SK-N-SH (cell line): ENCODE data around the gene ARHGAP6. TPM values are rescaled to one million over a fixed set of nuclear protein-coding genes. Genes with fewer than 3 reads are reported as not detected.

Experiments used
- CTCF ChIA-PET: fragments of 300-600, 350-600 bp; formaldehyde crosslinking; extraction: SDS; loops from one replicate; lab custom pipeline; 2021; lab: Yijun Ruan, JAX
- POLR2A ChIA-PET: fragments of 350-600 bp; sonication (Branson Sonifier 250); formaldehyde crosslinking; extraction: SDS; loops from one replicate; lab custom pipeline; 2020; ENCODE audit warnings: antibody characterized with exemption, inconsistent platforms; lab: Yijun Ruan, JAX
- DNase-seq: peaks from one replicate; pipeline ENCODE4 v3.0.0; 2012
- H2AFZ ChIP-seq: fragments of 200-600 bp; sonication (generic); 2 replicates; pipeline ENCODE4 v1.8.1; 2016; ENCODE audit warnings: antibody characterized with exemption, mild to moderate bottlenecking, low read depth
- H3F3A ChIP-seq: fragments of 200-600 bp; sonication (generic); replicated peaks from 2 replicates; pipeline ENCODE3; 2016; ENCODE audit warnings: antibody characterized with exemption, mild to moderate bottlenecking; ENCODE audit not compliant: insufficient read depth
- H3K27ac ChIP-seq, 2 experiments: fragments of 200-500 bp in 1 of 2; fragments of 200-600 bp in 1 of 2; sonication (Bioruptor generic) in 1 of 2; sonication (generic), shearing (Covaris generic) in 1 of 2; 2 replicates each; pipeline versions ENCODE4 v1.5.1 to v1.6.1; 2014 to 2016; ENCODE audit warnings: low read depth in 2 of 2, inconsistent platforms in 1 of 2, low read length in 1 of 2, mild to moderate bottlenecking in 1 of 2, mixed read lengths in 1 of 2
- H3K27me3 ChIP-seq: fragments of 200-600 bp; sonication (generic), shearing (Covaris generic); 2 replicates; pipeline ENCODE4 v1.6.1; 2016; ENCODE audit warnings: mixed run types; ENCODE audit not compliant: insufficient read depth
- H3K36me3 ChIP-seq, 2 experiments: fragments of 200-500 bp in 1 of 2; fragments of 200-600 bp in 1 of 2; sonication (Bioruptor generic) in 1 of 2; sonication (generic) in 1 of 2; replicated peaks in 1 of 2; 2 replicates each; pipeline versions ENCODE3 to v1.5.1; 2014 to 2016; ENCODE audit warnings: low read length in 1 of 2, mild to moderate bottlenecking in 1 of 2; ENCODE audit not compliant: insufficient read depth in 2 of 2, control insufficient read depth in 1 of 2
- H3K4me1 ChIP-seq, 2 experiments: fragments of 200-500 bp in 1 of 2; fragments of 200-600 bp in 1 of 2; sonication (Bioruptor generic) in 1 of 2; sonication (generic), shearing (Covaris generic) in 1 of 2; 2 replicates each; pipeline versions ENCODE4 v1.5.1 to v1.6.1; 2014 to 2016; ENCODE audit warnings: low read depth in 1 of 2, low read length in 1 of 2, mixed run types in 1 of 2; ENCODE audit not compliant: insufficient read depth in 2 of 2, control insufficient read depth in 1 of 2
- H3K4me2 ChIP-seq: fragments of 200-600 bp; sonication (generic), shearing (Covaris generic); 2 replicates; pipeline ENCODE4 v1.6.1; 2017; ENCODE audit warnings: mixed run types
- H3K4me3 ChIP-seq, 2 experiments: fragments of 200-500 bp in 1 of 2; fragments of 200-600 bp in 1 of 2; sonication (Bioruptor generic) in 1 of 2; sonication (generic), shearing (Covaris generic) in 1 of 2; 2 replicates each; pipeline versions ENCODE4 v1.5.1 to v1.8.1; 2014 to 2016; ENCODE audit warnings: low read depth in 2 of 2, inconsistent platforms in 1 of 2, low read length in 1 of 2, mild to moderate bottlenecking in 1 of 2, mixed read lengths in 1 of 2, moderate library complexity in 1 of 2
- H3K79me2 ChIP-seq: fragments of 200-600 bp; sonication (generic); 2 replicates; pipeline ENCODE4 v1.8.1; 2017; ENCODE audit warnings: mild to moderate bottlenecking; ENCODE audit not compliant: insufficient read depth
- H3K9ac ChIP-seq: fragments of 200-600 bp; sonication (generic); 2 replicates; pipeline ENCODE4 v1.6.1; 2017; ENCODE audit warnings: mixed run types
- H3K9me2 ChIP-seq: fragments of 200-600 bp; sonication (generic); 2 replicates; pipeline ENCODE4 v1.6.1; 2017; ENCODE audit warnings: mixed run types
- H3K9me3 ChIP-seq: fragments of 200-600 bp; sonication (generic); 2 replicates; pipeline ENCODE4 v1.6.1; 2017; ENCODE audit warnings: mixed run types, mild to moderate bottlenecking, moderate library complexity
- H4K20me1 ChIP-seq: fragments of 200-600 bp; sonication (generic); 2 replicates; pipeline ENCODE4 v1.6.1; 2017; ENCODE audit warnings: mild to moderate bottlenecking, mixed run types; ENCODE audit not compliant: insufficient read depth
- CHD2 ChIP-seq: fragments of 150-350 bp; IDR thresholded peaks from 2 replicates; pipeline ENCODE4 v1.6.1; 2018; ENCODE audit warnings: low read length; ENCODE audit not compliant: partially characterized antibody
- CTCF ChIP-seq: fragments of 200-600 bp; sonication (generic); IDR thresholded peaks from 2 replicates; pipeline ENCODE4 v1.6.1; 2017; ENCODE audit warnings: antibody characterized with exemption, mild to moderate bottlenecking, moderate library complexity
- EP300 ChIP-seq, 2 experiments: IDR thresholded peaks; 2 replicates each; pipeline versions ENCODE4 v1.4.0 to v1.6.1; 2012; ENCODE audit warnings: borderline replicate concordance in 1 of 2, low read depth in 1 of 2, low read length in 1 of 2
- EZH2phosphoT487 ChIP-seq: fragments of 200-600 bp; sonication (generic); IDR thresholded peaks from 2 replicates; pipeline ENCODE4 v1.6.1; 2017; ENCODE audit warnings: low read depth, mixed run types, mild to moderate bottlenecking, antibody characterized with exemption, moderate library complexity, borderline replicate concordance
- FOSL2 ChIP-seq: IDR thresholded peaks from 2 replicates; pipeline ENCODE4 v1.4.0; 2012; ENCODE audit warnings: low read depth, mild to moderate bottlenecking, moderate library complexity, borderline replicate concordance
- FOXJ3 ChIP-seq: sonication (generic); formaldehyde crosslinking; IDR thresholded peaks from 2 replicates; pipeline ENCODE4 v1.5.1; 2020; ENCODE audit warnings: mild to moderate bottlenecking, missing genetic modification reagents
- IRF3 ChIP-seq: fragments of 150-350 bp; IDR thresholded peaks from 2 replicates; pipeline ENCODE4 v1.6.1; 2016; ENCODE audit warnings: mild to moderate bottlenecking, low read depth, low read length
- MEF2A ChIP-seq: IDR thresholded peaks from 2 replicates; pipeline ENCODE4 v1.4.0; 2012; ENCODE audit warnings: low read depth, borderline replicate concordance
- MXI1 ChIP-seq: IDR thresholded peaks from 2 replicates; pipeline ENCODE4 v1.6.1; 2012; ENCODE audit warnings: mild to moderate bottlenecking, low read depth, low read length, improper control_type of control experiment
- POLR2AphosphoS5 ChIP-seq: IDR thresholded peaks from 2 replicates; pipeline ENCODE4 v1.6.1; 2012; ENCODE audit warnings: low read depth, low read length
- RAD21 ChIP-seq: IDR thresholded peaks from 2 replicates; pipeline ENCODE4 v1.6.1; 2012; ENCODE audit warnings: mild to moderate bottlenecking, low read length
- REST ChIP-seq: IDR thresholded peaks from 2 replicates; pipeline ENCODE4 v1.6.1; 2012; ENCODE audit warnings: mild to moderate bottlenecking, low read depth, low read length, moderate library complexity
- SIN3A ChIP-seq: IDR thresholded peaks from 2 replicates; pipeline ENCODE4 v1.6.1; 2012; ENCODE audit warnings: low read depth, mild to moderate bottlenecking, low read length, moderate library complexity, borderline replicate concordance
- TAF1 ChIP-seq: IDR thresholded peaks from 2 replicates; pipeline ENCODE4 v1.6.1; 2012; ENCODE audit warnings: low read depth, mild to moderate bottlenecking, low read length, moderate library complexity, borderline replicate concordance
- USF1 ChIP-seq: IDR thresholded peaks from 2 replicates; pipeline ENCODE4 v1.4.0; 2012; ENCODE audit warnings: low read depth, borderline replicate concordance
- YY1 ChIP-seq: IDR thresholded peaks from 2 replicates; pipeline ENCODE4 v1.4.0; 2012; ENCODE audit warnings: low read depth, mild to moderate bottlenecking
- WGBS: methylation state at CpG from one replicate; pipeline ENCODE4 v1.1.6; 2017; ENCODE audit warnings: low lambda C conversion rate; 5-methylcytosine and 5-hydroxymethylcytosine counted together
- polyA plus RNA-seq, 3 experiments: library from polyadenylated mRNA; depleted of rRNA; stranded (reverse); fragments of >200 nt; gene quantifications; 2 replicates each; pipeline ENCODE4 v1.2.3, GENCODE V29; 2012

Gene ARHGAP6
- polyA plus RNA-seq, 1 of the 3 experiments (the other 2 are of a cell fraction), result 0.16 TPM

GRCh38 chrX:11478026-11478425 is 187.7 kb downstream of the ARHGAP6 start:
- Histone ChIP-seq H3K9ac (no peak overlapping the region), H3K4me3 (no peak overlapping the region), H4K20me1 (no peaks in the 10 kb centered on the region), H3K9me3 (no peaks in the 10 kb centered on the region), H2AFZ (no peak overlapping the region), H3K9me2 (no peaks in the 10 kb centered on the region), H3K79me2 (no peaks in the 10 kb centered on the region), H3K4me1 (no peaks in the 10 kb centered on the region), H3F3A (no peaks in the 10 kb centered on the region), H3K36me3 (no peaks in the 10 kb centered on the region), H3K27ac (no peak overlapping the region), H3K4me2 (no peak overlapping the region), H3K27me3 (no peaks in the 10 kb centered on the region)
- WGBS, result 37% methylated on average over 1 of the region's 1 CpG
- DNase-seq, result no peak
- ChIA-PET POLR2A (no interaction called here), CTCF (no interaction called here)
- no peak for TF ChIP-seq EP300 (IDR thresholded peaks at IDR 0.05; ENCODE audit: borderline replicate concordance in 1 of 2, low read depth in 1 of 2, low read length in 1 of 2)
- no peak for TF ChIP-seq MEF2A
- no peak for TF ChIP-seq REST
- no peak for TF ChIP-seq EZH2phosphoT487
- TF ChIP-seq CTCF, result no peak
- TF ChIP-seq POLR2AphosphoS5, result no peak
- TF ChIP-seq RAD21, result no peak

- Histone ChIP-seq H3K36me3 (no peaks in the 10 kb centered on the region), H3K27me3 (no peaks in the 10 kb centered on the region), H3K4me2 (no peak overlapping the region), H3K79me2 (no peaks in the 10 kb centered on the region), H2AFZ (no peak overlapping the region), H3K4me3 (no peak overlapping the region), H3K4me1 (no peaks in the 10 kb centered on the region), H3K9me3 (no peaks in the 10 kb centered on the region), H3F3A (peaks cover 9% of the 10 kb centered on the region), H4K20me1 (no peaks in the 10 kb centered on the region), H3K9ac (no peak overlapping the region), H3K27ac (no peak overlapping the region), H3K9me2 (no peaks in the 10 kb centered on the region)
- ChIA-PET CTCF (no interaction called here), POLR2A (no interaction called here)
- no peak for DNase-seq
- TF ChIP-seq YY1 (no peak), SIN3A (no peak), EZH2phosphoT487 (no peak), CHD2 (no peak), FOXJ3 (no peak), TAF1 (no peak), CTCF (no peak), EP300 (IDR thresholded peaks at IDR 0.05; ENCODE audit: borderline replicate concordance in 1 of 2, low read depth in 1 of 2, low read length in 1 of 2) (no peak), USF1 (no peak), MXI1 (no peak), IRF3 (no peak), POLR2AphosphoS5 (no peak), FOSL2 (no peak)
Observed at GRCh38 chrX:11474576-11474975, 191.1 kb downstream of the ARHGAP6 start.
